ENCODE data around the gene ABCC2.

ABCC2 gene

DNA sequence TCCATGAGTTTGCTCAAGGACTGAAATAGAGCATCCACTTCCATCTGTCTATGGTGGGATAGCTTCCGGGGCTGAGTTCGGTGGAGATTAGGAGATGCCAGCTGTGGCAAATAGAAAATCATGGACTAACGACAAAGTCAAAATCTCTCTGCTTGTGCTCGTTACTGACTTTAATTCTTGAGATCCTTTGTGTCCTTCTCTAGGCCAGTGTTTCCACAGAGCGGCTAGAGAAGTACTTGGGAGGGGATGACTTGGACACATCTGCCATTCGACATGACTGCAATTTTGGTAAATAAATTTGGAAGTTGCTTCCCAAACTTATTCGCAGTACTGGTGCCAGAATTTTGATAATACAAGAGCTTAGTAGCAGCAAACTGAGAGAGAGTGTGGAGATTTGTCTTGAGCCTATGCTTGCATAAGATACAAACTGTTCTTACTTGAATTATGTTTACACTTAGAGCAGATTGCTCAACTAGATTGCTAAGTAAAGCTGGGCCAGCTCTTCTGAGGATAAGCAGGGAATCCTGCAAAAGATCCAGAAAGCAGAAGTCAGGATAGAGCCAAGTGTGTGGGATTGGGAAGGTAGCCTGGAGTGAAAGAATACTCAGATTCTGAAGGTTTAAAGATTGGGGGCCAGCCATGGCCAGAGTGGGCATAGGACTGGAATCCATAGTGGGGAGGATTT, 27.6 kb downstream of the ABCC2 start:
- Histone ChIP-seq H3K4me3 (replicated peaks; ENCODE audit: low read depth, low read length) (no peak overlapping the region), H3K27me3 (replicated peaks; ENCODE audit: control insufficient read depth, insufficient read depth, low read length) (no peaks in the 10 kb centered on the region; the same call in 1 of the 2 replicates)
- no peak for DNase-seq (ENCODE audit: extremely low read depth, insufficient read length)

DNA sequence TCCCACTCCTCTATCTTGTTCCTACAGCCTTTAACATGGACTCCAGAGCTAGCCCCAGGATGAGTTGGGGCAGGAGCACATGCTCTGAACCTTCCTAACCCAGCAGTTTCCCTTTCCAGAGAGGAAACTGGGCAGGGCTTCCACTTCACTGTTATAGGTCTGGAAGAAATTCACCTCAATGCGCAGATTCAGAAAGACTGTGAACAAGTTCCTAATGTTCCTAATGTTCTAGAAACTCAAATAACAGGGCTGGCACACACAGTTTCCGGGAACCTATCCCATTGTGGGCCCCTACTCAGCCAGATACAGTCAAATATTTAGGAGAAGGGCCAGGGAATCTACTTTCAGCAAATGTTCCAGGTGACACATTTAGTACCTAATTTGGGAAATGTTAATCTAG, 29.7 kb downstream of the ABCC2 start:
- H3K4me3 ChIP-seq (replicated peaks; ENCODE audit: low read depth, low read length): no peak overlapping the region
- H3K36me3 ChIP-seq (ENCODE audit: control insufficient read depth, insufficient read depth, low read length): no peaks in the 10 kb centered on the region
- no peak for TF ChIP-seq CTCF (IDR thresholded peaks at IDR 0.05; ENCODE audit: insufficient read depth, low read length, poor library complexity, severe bottlenecking)
- H3K27me3 ChIP-seq (replicated peaks; ENCODE audit: control insufficient read depth, insufficient read depth, low read length): no peaks in the 10 kb centered on the region; the same call in 1 of the 2 replicates
- DNase-seq (ENCODE audit: extremely low read depth, insufficient read length): no peak

More for the DNA sequence above, 27.6 kb downstream of the ABCC2 start:
- no peaks in the 10 kb centered on the region for H3K36me3 ChIP-seq (ENCODE audit: control insufficient read depth, insufficient read depth, low read length)
- TF ChIP-seq CTCF (IDR thresholded peaks at IDR 0.05; ENCODE audit: insufficient read depth, low read length, poor library complexity, severe bottlenecking): no peak

DNA sequence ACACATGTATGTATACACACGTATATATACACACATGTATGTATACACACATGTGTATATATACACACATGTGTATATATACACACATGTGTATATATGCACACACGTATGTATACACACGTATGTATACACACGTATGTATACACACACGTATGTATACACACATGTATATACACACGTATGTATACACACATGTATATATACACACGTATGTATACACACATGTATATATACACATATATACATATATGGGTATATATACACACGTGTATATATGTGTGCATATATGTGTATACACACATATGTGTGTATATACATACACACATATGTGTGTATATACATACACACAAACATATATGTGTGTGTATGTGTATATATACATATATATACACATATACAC, 31.7 kb downstream of the ABCC2 start:
- DNase-seq (ENCODE audit: extremely low read depth, insufficient read length): no peak
- no peak for TF ChIP-seq CTCF (IDR thresholded peaks at IDR 0.05; ENCODE audit: insufficient read depth, low read length, poor library complexity, severe bottlenecking)
- no peak overlapping the region for H3K4me3 ChIP-seq (replicated peaks; ENCODE audit: low read depth, low read length)
- H3K27me3 ChIP-seq (replicated peaks; ENCODE audit: control insufficient read depth, insufficient read depth, low read length): no peaks in the 10 kb centered on the region; the same call in 1 of the 2 replicates
- no peaks in the 10 kb centered on the region for H3K36me3 ChIP-seq (ENCODE audit: control insufficient read depth, insufficient read depth, low read length)

GRCh38 chr10:99815621-99816020, 33.2 kb downstream of the ABCC2 start:
- no peak for TF ChIP-seq CTCF (IDR thresholded peaks at IDR 0.05; ENCODE audit: insufficient read depth, low read length, poor library complexity, severe bottlenecking)
- Histone ChIP-seq H3K36me3 (ENCODE audit: control insufficient read depth, insufficient read depth, low read length) (no peaks in the 10 kb centered on the region), H3K27me3 (replicated peaks; ENCODE audit: control insufficient read depth, insufficient read depth, low read length) (no peaks in the 10 kb centered on the region; the same call in 1 of the 2 replicates), H3K4me3 (replicated peaks; ENCODE audit: low read depth, low read length) (no peak overlapping the region)
- DNase-seq (ENCODE audit: extremely low read depth, insufficient read length): no peak

DNA sequence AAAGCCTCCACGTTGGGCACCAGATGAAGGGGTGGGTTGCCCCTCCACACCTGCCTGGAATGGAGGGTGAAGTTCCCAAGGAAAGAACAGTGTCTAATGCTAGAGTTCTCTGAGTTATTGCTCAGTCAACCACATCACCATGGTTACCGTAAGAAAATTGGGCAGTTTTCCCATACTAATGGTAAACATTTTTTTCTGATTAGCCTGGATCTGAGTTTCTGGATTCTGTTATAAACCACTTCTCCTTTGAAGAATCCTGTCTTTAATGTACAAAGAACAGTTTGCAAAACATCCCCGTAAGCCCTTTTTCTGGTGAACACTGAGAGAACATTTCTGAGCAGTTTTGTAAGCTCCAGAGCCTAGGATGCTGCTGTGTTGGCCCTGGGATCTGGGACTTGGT, 45.5 kb downstream of the ABCC2 start:
- TF ChIP-seq CTCF (IDR thresholded peaks at IDR 0.05; ENCODE audit: insufficient read depth, low read length, poor library complexity, severe bottlenecking): no peak
- no peak for DNase-seq (ENCODE audit: extremely low read depth, insufficient read length)
- Histone ChIP-seq H3K4me3 (replicated peaks; ENCODE audit: low read depth, low read length) (no peak overlapping the region), H3K27me3 (replicated peaks; ENCODE audit: control insufficient read depth, insufficient read depth, low read length) (no peaks in the 10 kb centered on the region), H3K36me3 (ENCODE audit: control insufficient read depth, insufficient read depth, low read length) (no peaks in the 10 kb centered on the region)

DNA sequence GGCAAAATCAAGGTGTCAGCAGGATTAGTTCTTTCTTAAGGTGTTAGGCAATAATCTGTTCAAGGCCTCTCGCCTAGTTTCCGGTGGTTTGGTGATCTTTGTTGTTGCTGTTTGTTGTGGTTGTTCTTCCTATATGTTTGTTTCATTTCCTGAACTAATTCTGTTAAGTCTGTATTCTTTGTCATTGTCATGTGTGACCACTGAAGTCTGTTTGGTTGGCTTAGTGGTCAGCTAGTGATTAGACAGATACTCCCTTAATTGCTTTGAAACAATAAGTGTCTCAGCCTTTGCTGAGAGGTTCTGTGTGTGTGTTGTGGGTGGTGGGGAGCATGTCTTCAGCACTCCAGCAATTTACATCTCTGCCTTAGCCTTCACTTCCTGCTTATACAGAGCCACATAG, 46.0 kb downstream of the ABCC2 start:
- TF ChIP-seq CTCF (IDR thresholded peaks at IDR 0.05; ENCODE audit: insufficient read depth, low read length, poor library complexity, severe bottlenecking): no peak
- Histone ChIP-seq H3K27me3 (replicated peaks; ENCODE audit: control insufficient read depth, insufficient read depth, low read length) (no peaks in the 10 kb centered on the region), H3K36me3 (ENCODE audit: control insufficient read depth, insufficient read depth, low read length) (no peaks in the 10 kb centered on the region), H3K4me3 (replicated peaks; ENCODE audit: low read depth, low read length) (no peak overlapping the region)
- DNase-seq (ENCODE audit: extremely low read depth, insufficient read length): no peak

Data from GM06990 (cell line).